ENCODE results near the gene SMIM1.

Gene SMIM1

DNA sequence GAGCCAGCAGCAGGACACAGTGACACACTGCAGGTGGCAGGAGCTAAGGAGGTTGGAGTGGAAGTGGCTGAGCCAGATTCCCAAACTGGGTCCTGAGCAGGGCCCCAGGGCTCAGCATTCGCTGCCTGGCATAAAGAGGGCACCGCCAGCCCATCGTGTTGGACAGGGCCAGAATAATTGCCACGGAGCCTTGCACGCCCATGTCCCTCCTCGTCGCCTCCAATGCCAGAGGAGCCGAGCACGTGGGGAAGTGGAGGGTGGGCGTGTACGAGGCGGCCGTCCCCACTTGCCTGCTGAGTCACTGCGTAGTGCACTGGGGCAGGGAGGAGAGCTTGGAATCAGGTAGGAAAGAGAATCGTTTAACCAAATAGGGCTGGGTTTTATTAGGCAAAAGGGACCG, 49.9 kb downstream of the SMIM1 start:
- no peak for DNase-seq (ENCODE audit: low spot score)

DNA sequence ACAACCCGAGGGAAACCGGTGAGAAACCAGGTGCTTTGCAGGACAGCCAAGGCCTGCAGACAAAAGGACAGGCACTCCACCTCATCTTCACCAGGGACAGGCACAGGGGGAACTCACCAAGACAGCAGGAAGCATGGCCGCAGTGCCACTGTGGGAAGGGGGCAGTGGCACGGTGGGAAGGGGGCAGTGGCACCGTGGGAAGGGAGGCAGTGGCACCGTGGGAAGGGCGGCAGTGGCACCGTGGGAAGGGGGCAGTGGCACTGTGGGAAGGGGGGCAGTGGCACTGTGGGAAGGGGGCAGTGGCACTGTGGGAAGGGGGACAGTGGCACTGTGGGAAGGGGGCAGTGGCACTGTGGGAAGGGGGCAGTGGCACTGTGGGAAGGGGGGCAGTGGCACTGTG, 52.1 kb downstream of the SMIM1 start:
- DNase-seq (ENCODE audit: low spot score) = no peak

- no peak for DNase-seq (ENCODE audit: low spot score)
Observed at GRCh38 chr1:3825356-3825755, 52.8 kb downstream of the SMIM1 start.

All from hepatic stellate cell (primary cell).